Hepatocyte (in vitro differentiated cells): ENCODE data around the gene TRNP1.

Source experiments
- EZH2 ChIP-seq: fragments of 200-600 bp; sonication (generic); IDR thresholded peaks from 2 replicates; pipeline ENCODE4 v1.6.1; 2016; ENCODE audit warnings: antibody characterized with exemption, mild to moderate bottlenecking, borderline replicate concordance
- TF ChIP-seq, protein P1 (sequence below): fragments of 200-600 bp; sonication (generic); IDR thresholded peaks from 2 replicates; pipeline ENCODE4 v1.5.1; 2016; ENCODE audit warnings: antibody characterized with exemption, mild to moderate bottlenecking; ENCODE audit not compliant: poor library complexity

DNA sequence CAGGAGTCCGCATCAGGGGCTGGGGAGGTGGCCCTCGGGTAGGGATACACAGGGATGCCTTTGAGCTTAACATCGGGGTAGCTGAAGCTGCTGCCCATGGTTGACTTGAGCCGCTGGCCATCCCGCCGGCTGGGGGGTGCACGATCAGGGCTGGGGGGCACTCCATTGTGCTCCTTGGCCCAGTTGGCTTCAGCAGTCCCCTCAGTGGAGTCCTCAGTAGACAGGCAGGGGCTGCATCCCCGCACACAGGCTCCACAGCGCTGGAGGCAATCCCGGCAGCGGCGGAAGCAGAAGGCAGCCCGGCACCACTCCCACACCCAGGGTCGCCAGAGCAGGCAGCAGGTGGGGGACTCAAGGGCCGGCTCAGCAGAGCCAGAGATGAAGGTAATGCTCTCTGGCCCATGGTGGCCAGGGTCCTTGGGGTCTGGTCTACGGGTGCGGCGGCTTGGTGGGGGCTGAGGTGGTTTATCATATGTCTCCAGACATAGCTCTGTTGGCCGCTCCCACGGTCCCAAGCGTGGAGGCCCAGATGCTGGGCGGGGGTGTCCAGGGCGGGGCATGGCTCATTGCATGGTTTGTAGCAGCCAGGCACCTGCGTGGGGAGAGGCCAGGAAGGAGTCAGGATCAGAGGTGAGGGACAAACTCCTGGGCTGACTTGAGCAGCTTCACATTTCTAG is 41.5 kb upstream of the TRNP1 start:
- TF ChIP-seq, protein P1, sequence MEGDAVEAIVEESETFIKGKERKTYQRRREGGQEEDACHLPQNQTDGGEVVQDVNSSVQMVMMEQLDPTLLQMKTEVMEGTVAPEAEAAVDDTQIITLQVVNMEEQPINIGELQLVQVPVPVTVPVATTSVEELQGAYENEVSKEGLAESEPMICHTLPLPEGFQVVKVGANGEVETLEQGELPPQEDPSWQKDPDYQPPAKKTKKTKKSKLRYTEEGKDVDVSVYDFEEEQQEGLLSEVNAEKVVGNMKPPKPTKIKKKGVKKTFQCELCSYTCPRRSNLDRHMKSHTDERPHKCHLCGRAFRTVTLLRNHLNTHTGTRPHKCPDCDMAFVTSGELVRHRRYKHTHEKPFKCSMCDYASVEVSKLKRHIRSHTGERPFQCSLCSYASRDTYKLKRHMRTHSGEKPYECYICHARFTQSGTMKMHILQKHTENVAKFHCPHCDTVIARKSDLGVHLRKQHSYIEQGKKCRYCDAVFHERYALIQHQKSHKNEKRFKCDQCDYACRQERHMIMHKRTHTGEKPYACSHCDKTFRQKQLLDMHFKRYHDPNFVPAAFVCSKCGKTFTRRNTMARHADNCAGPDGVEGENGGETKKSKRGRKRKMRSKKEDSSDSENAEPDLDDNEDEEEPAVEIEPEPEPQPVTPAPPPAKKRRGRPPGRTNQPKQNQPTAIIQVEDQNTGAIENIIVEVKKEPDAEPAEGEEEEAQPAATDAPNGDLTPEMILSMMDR, result no peak
- no peak for TF ChIP-seq EZH2
